CD4-positive, alpha-beta T cell (primary cell): ENCODE data around the gene IQSEC3. TPM values are rescaled to one million over a fixed set of nuclear protein-coding genes. Genes with fewer than 3 reads are reported as not detected.

Experiments
- ATAC-seq: fragments of 200-7000 bp; cut with Tn5 transposase; one replicate; pipeline ENCODE4 v1.10.0; 2022; ENCODE audit warnings: mild to moderate bottlenecking; ENCODE audit not compliant: poor library complexity
- CTCF ChIA-PET: fragments of 350-600 bp; sonication (Branson Sonifier 250); formaldehyde crosslinking; loops from one replicate; lab custom pipeline; 2021; ENCODE audit warnings: antibody characterized with exemption, inconsistent platforms; lab: Charles Lee
- POLR2A ChIA-PET: fragments of 350-600 bp; sonication (Branson Sonifier 250); formaldehyde crosslinking; loops from one replicate; lab custom pipeline; 2021; ENCODE audit warnings: antibody characterized with exemption, inconsistent platforms; lab: Charles Lee
- DNase-seq, 14 experiments: peaks; one replicate each; pipeline ENCODE4 v3.0.0-alpha.2; 2013 to 2020; ENCODE audit warnings: mixed read lengths in 2 of 14
- H3K27ac ChIP-seq, 2 donors: one replicate each; pipeline versions ENCODE4 v1.5.1 to v1.7.0; 2013; ENCODE audit warnings: low read length in 2 of 2, low read depth in 1 of 2, mild to moderate bottlenecking in 1 of 2
- H3K27me3 ChIP-seq, 2 experiments: 1 replicate in 1 of 2; 2 replicates in 1 of 2; pipeline versions ENCODE4 v1.6.1 to v1.7.0; 2013; ENCODE audit warnings: low read length in 2 of 2, control low read depth in 1 of 2, mild to moderate bottlenecking in 1 of 2, moderate library complexity in 1 of 2; ENCODE audit not compliant: insufficient read depth in 2 of 2, control insufficient read depth in 1 of 2
- H3K36me3 ChIP-seq: one replicate; pipeline ENCODE4 v1.6.1; 2013; ENCODE audit warnings: low read length, control low read depth; ENCODE audit not compliant: insufficient read depth
- H3K4me1 ChIP-seq: one replicate; pipeline ENCODE4 v1.6.1; 2013; ENCODE audit warnings: low read length, control low read depth; ENCODE audit not compliant: insufficient read depth
- H3K4me3 ChIP-seq: one replicate; pipeline ENCODE4 v1.5.1; 2013; ENCODE audit warnings: mild to moderate bottlenecking, low read length, moderate library complexity
- H3K9me3 ChIP-seq, 2 experiments: 1 replicate in 1 of 2; 2 replicates in 1 of 2; pipeline versions ENCODE4 v1.6.1 to v1.7.0; 2013; ENCODE audit warnings: low read length in 2 of 2, mild to moderate bottlenecking in 2 of 2, control low read depth in 1 of 2, moderate library complexity in 1 of 2; ENCODE audit not compliant: control insufficient read depth in 1 of 2, insufficient read depth in 1 of 2
- H3K27ac Mint-ChIP-seq: one replicate; pipeline ENCODE4 v1.8.0; 2020; ENCODE audit warnings: mixed read lengths
- H3K27me3 Mint-ChIP-seq: one replicate; pipeline ENCODE4 v1.8.0; 2021; ENCODE audit warnings: mixed read lengths
- H3K36me3 Mint-ChIP-seq: one replicate; pipeline ENCODE4 v1.8.0; 2021; ENCODE audit warnings: low read depth, mixed read lengths
- H3K4me1 Mint-ChIP-seq: one replicate; pipeline ENCODE4 v1.8.0; 2021; ENCODE audit warnings: low read depth, mixed read lengths
- H3K4me3 Mint-ChIP-seq: one replicate; pipeline ENCODE4 v1.8.0; 2020; ENCODE audit warnings: mild to moderate bottlenecking, mixed read lengths
- H3K9me3 Mint-ChIP-seq: one replicate; pipeline ENCODE4 v1.8.0; 2020; ENCODE audit warnings: mixed read lengths
- CTCF ChIP-seq: fragments of 200-600 bp; IDR thresholded peaks from one replicate; pipeline ENCODE4 v1.8.0; 2022; ENCODE audit warnings: antibody characterized with exemption, mild to moderate bottlenecking
- intact Hi-C, 2 experiments: fragments of 100-400 bp; cut with DNase I in 1 of 2; cut with micrococcal nuclease in 1 of 2; formaldehyde crosslinking; loops; one replicate each; pipeline versions ENCODE4 v1.15.1 to v1.9.0; 2023 to 2025; cut with DNase I, micrococcal nuclease
- total RNA-seq, 174 experiments: library from RNA in 2 of 174; stranded (reverse) in 2 of 174; gene quantifications; one replicate each; pipeline ENCODE4 v1.2.3 and lab custom pipeline; 2021 to 2026

Gene IQSEC3
- total RNA-seq, 2 experiments from 2014 or later: 0.19 TPM; not detected in 1

- no peak overlapping the region for H3K27ac ChIP-seq
- no peak overlapping the region for H3K27ac Mint-ChIP-seq
- H3K27me3 ChIP-seq: no peaks in the 10 kb centered on the region
- no peak for TF ChIP-seq CTCF
- peaks cover 13% of the 10 kb centered on the region for H3K27me3 Mint-ChIP-seq
- no peak for DNase-seq
- H3K36me3 ChIP-seq: no peaks in the 10 kb centered on the region
- intact Hi-C loops: no loop called here
- no peak overlapping the region for H3K4me3 ChIP-seq
- H3K4me3 Mint-ChIP-seq: no peak overlapping the region
- H3K36me3 Mint-ChIP-seq: no peaks in the 10 kb centered on the region
- peaks cover 0 to 6% of the 10 kb centered on the region in 2 experiments for H3K9me3 ChIP-seq
- ATAC-seq: no peak
- ChIA-PET POLR2A (no interaction called here), CTCF (no interaction called here)
- H3K4me1 ChIP-seq: no peaks in the 10 kb centered on the region
- no peaks in the 10 kb centered on the region for H3K4me1 Mint-ChIP-seq
- no peaks in the 10 kb centered on the region for H3K9me3 Mint-ChIP-seq
Measured at GRCh38 chr12:154058-154457, 87.5 kb downstream of the IQSEC3 start.

- Mint-ChIP-seq H3K36me3 (no peaks in the 10 kb centered on the region), H3K27me3 (peaks cover 13% of the 10 kb centered on the region), H3K4me1 (no peaks in the 10 kb centered on the region), H3K4me3 (no peak overlapping the region), H3K27ac (no peak overlapping the region), H3K9me3 (no peaks in the 10 kb centered on the region)
- Histone ChIP-seq H3K4me3 (no peak overlapping the region), H3K27me3 (no peaks in the 10 kb centered on the region), H3K27ac (no peak overlapping the region), H3K9me3 (peaks cover 0 to 6% of the 10 kb centered on the region in 2 experiments), H3K4me1 (no peaks in the 10 kb centered on the region), H3K36me3 (no peaks in the 10 kb centered on the region)
- DNase-seq: no peak
- intact Hi-C loops: no loop called here
- ChIA-PET CTCF (no interaction called here), POLR2A (no interaction called here)
- no peak for ATAC-seq
- TF ChIP-seq CTCF: no peak
Measured at GRCh38 chr12:155006-155405, 88.4 kb downstream of the IQSEC3 start.

- Mint-ChIP-seq H3K27me3 (peaks cover 13% of the 10 kb centered on the region), H3K4me1 (no peaks in the 10 kb centered on the region), H3K9me3 (no peaks in the 10 kb centered on the region), H3K4me3 (no peak overlapping the region), H3K27ac (no peak overlapping the region), H3K36me3 (no peaks in the 10 kb centered on the region)
- ATAC-seq (no peak), DNase-seq (no peak)
- no peak overlapping the region for H3K4me3 ChIP-seq
- H3K36me3 ChIP-seq: no peaks in the 10 kb centered on the region
- H3K4me1 ChIP-seq: no peaks in the 10 kb centered on the region
- intact Hi-C loops: no loop called here
- ChIA-PET CTCF (no interaction called here), POLR2A (no interaction called here)
- H3K9me3 ChIP-seq: peaks cover 0 to 6% of the 10 kb centered on the region in 2 experiments
- H3K27ac ChIP-seq: no peak overlapping the region
- TF ChIP-seq CTCF: no peak
- no peaks in the 10 kb centered on the region for H3K27me3 ChIP-seq
Measured at GRCh38 chr12:155646-156045, 89.1 kb downstream of the IQSEC3 start.
